Osteoblast (primary cell): ENCODE data around the gene MYL12B. TPM values are rescaled to one million over a fixed set of nuclear protein-coding genes. Genes with fewer than 3 reads are reported as not detected.

Experiments used
- DNase-seq: peaks from one replicate; pipeline ENCODE4 v3.0.0; 2011; ENCODE audit warnings: low spot score, mixed read lengths; ENCODE audit not compliant: insufficient read length; ENCODE audit errors: missing footprints
- H2AFZ ChIP-seq: 2 replicates; pipeline ENCODE4 v1.6.0; 2011; ENCODE audit warnings: mild to moderate bottlenecking, low read length
- H3K27ac ChIP-seq: 2 replicates; pipeline ENCODE4 v1.5.1; 2011; ENCODE audit warnings: mild to moderate bottlenecking, low read depth, low read length, moderate library complexity
- H3K27me3 ChIP-seq: 2 replicates; pipeline ENCODE4 v1.6.0; 2012; ENCODE audit warnings: mild to moderate bottlenecking, control low read depth, inconsistent platforms, low read length, moderate library complexity; ENCODE audit not compliant: insufficient read depth
- H3K36me3 ChIP-seq: 2 replicates; pipeline ENCODE4 v1.5.1; 2011; ENCODE audit warnings: mild to moderate bottlenecking, low read length, control low read depth, moderate library complexity; ENCODE audit not compliant: insufficient read depth
- H3K4me1 ChIP-seq: 2 replicates; pipeline ENCODE4 v1.5.1; 2011; ENCODE audit warnings: mild to moderate bottlenecking, low read length, control low read depth, moderate library complexity; ENCODE audit not compliant: insufficient read depth
- H3K4me2 ChIP-seq: 2 replicates; pipeline ENCODE4 v1.6.0; 2011; ENCODE audit warnings: mild to moderate bottlenecking, low read length; ENCODE audit not compliant: insufficient read depth
- H3K4me3 ChIP-seq: fragments of 200-600 bp; sonication (generic); 3 replicates; pipeline ENCODE4 v1.5.1; 2012; ENCODE audit warnings: mild to moderate bottlenecking, low read length, inconsistent platforms; ENCODE audit not compliant: insufficient read depth
- H3K79me2 ChIP-seq: 2 replicates; pipeline ENCODE4 v1.6.0; 2012; ENCODE audit warnings: mild to moderate bottlenecking, low read length, control low read depth, inconsistent platforms; ENCODE audit not compliant: insufficient read depth
- H3K9me3 ChIP-seq: 2 replicates; pipeline ENCODE4 v1.5.1; 2011; ENCODE audit warnings: low read depth, low read length, control low read depth
- H4K20me1 ChIP-seq: 2 replicates; pipeline ENCODE4 v1.6.0; 2012; ENCODE audit warnings: mild to moderate bottlenecking, low read length, control low read depth; ENCODE audit not compliant: insufficient read depth
- CTCF ChIP-seq: IDR thresholded peaks from 2 replicates; pipeline ENCODE4 v1.5.1; 2011; ENCODE audit warnings: mild to moderate bottlenecking, low read depth, low read length, moderate library complexity; ENCODE audit errors: extremely low read depth
- total RNA-seq: library from RNA; depleted of rRNA; stranded (reverse); fragments of >200 nt; gene quantifications from 2 replicates; pipeline ENCODE4 v1.2.3, GENCODE V29; 2012

Gene MYL12B
- total RNA-seq = 278 and 283 TPM in 2 replicates

- peaks cover 64% of the 10 kb centered on the region for H3K79me2 ChIP-seq
- H3K4me2 ChIP-seq = peak within 1 kb of the TSS; percentile 95
- TF ChIP-seq CTCF = no peak
- peak within 1 kb of the TSS; percentile 97 for H3K4me3 ChIP-seq
- peak within 1 kb of the TSS; percentile 97 for H3K27ac ChIP-seq
- peaks cover 29% of the 10 kb centered on the region for H3K36me3 ChIP-seq
- H2AFZ ChIP-seq = peak within 1 kb of the TSS; percentile 72
- peak; percentile 95 for DNase-seq
- H4K20me1 ChIP-seq = peaks cover 42% of the 10 kb centered on the region
- H3K27me3 ChIP-seq = no peaks in the 10 kb centered on the region
- H3K9me3 ChIP-seq = no peaks in the 10 kb centered on the region
- peaks cover 49% of the 10 kb centered on the region for H3K4me1 ChIP-seq
Measured at GRCh38 chr18:3261373-3262233, at the start of gene MYL12B. Gene MYL12B, plus strand, starts transcription at chr18:3262133. Its CDS starts 10,766 bp downstream, at chr18:3272899.

GRCh38 chr18:3212657-3213056 is 49.3 kb upstream of the MYL12B start:
- no peak overlapping the region for H3K4me3 ChIP-seq
- no peaks in the 10 kb centered on the region for H3K9me3 ChIP-seq
- H3K27ac ChIP-seq = no peak overlapping the region
- H3K4me2 ChIP-seq = no peak overlapping the region
- H3K27me3 ChIP-seq = no peaks in the 10 kb centered on the region
- H3K79me2 ChIP-seq = no peaks in the 10 kb centered on the region
- H4K20me1 ChIP-seq = no peaks in the 10 kb centered on the region
- no peak overlapping the region for H2AFZ ChIP-seq
- H3K36me3 ChIP-seq = no peaks in the 10 kb centered on the region
- H3K4me1 ChIP-seq = peaks cover 6% of the 10 kb centered on the region
- DNase-seq = no peak
- no peak for TF ChIP-seq CTCF

GRCh38 chr18:3213300-3214059 is 48.5 kb upstream of the MYL12B start:
- H4K20me1 ChIP-seq = no peaks in the 10 kb centered on the region
- H3K4me2 ChIP-seq = no peak overlapping the region
- peaks cover 10% of the 10 kb centered on the region for H3K4me1 ChIP-seq
- H3K36me3 ChIP-seq = no peaks in the 10 kb centered on the region
- H3K9me3 ChIP-seq = no peaks in the 10 kb centered on the region
- H3K27ac ChIP-seq = no peak overlapping the region
- no peak overlapping the region for H2AFZ ChIP-seq
- H3K79me2 ChIP-seq = no peaks in the 10 kb centered on the region
- DNase-seq = no peak
- no peak for TF ChIP-seq CTCF
- H3K4me3 ChIP-seq = no peak overlapping the region
- H3K27me3 ChIP-seq = no peaks in the 10 kb centered on the region
